Measurements from ENCODE around the gene HEXD.

- TF ChIP-seq POLR2A (IDR thresholded peaks at IDR 0.05): no peak
- no peak for TF ChIP-seq CTCF (IDR thresholded peaks at IDR 0.05)
These were observed 51.9 kb downstream of the HEXD start for GRCh38 chr17:82470065-82470464.
